Activated CD8-positive, alpha-beta memory T cell treated with anti-CD3 and anti-CD28 coated beads for 4 hours (primary cell): ENCODE data around the gene DGCR6L.
"Not testable (repeated sequence)": the region's sequence is repeated elsewhere in the genome, so short reads cannot be mapped to it uniquely, and the experiment has no call there.

ENCODE experiments used
- DNase-seq, 2 donors: peaks; one replicate each; pipeline ENCODE4 v3.0.0-alpha.2; 2020; ENCODE audit warnings: low read depth in 2 of 2

The DGCR6L gene

GRCh38 chr22:20325996-20326395 lies 6.1 kb upstream of the DGCR6L start:
- not testable (repeated sequence) for DNase-seq

- no peak for DNase-seq
These were observed 4.3 kb upstream of the DGCR6L start for GRCh38 chr22:20324139-20324516.

GRCh38 chr22:20321552-20322211 lies 1.8 kb upstream of the DGCR6L start:
- DNase-seq = not testable (repeated sequence)

- not testable (repeated sequence) for DNase-seq
These were observed 1.0 kb upstream of the DGCR6L start for GRCh38 chr22:20320659-20321551.

- DNase-seq = no peak
These were observed 667 bp downstream of the DGCR6L start for GRCh38 chr22:20319041-20319744.

GRCh38 chr22:20318043-20318688 lies 1.7 kb downstream of the DGCR6L start:
- not testable (repeated sequence) for DNase-seq

- DNase-seq = not testable (repeated sequence)
These were observed 2.3 kb downstream of the DGCR6L start for GRCh38 chr22:20317402-20318042.

- DNase-seq = no peak
These were observed 2.9 kb downstream of the DGCR6L start for GRCh38 chr22:20316844-20317401.

- no peak for DNase-seq
These were observed 3.5 kb downstream of the DGCR6L start for GRCh38 chr22:20316217-20316843.

GRCh38 chr22:20315337-20316216 lies 4.3 kb downstream of the DGCR6L start:
- no peak for DNase-seq

GRCh38 chr22:20314741-20315336 lies 5.0 kb downstream of the DGCR6L start:
- DNase-seq = not testable (repeated sequence)

- DNase-seq = not testable (repeated sequence)
These were observed 5.7 kb downstream of the DGCR6L start for GRCh38 chr22:20314206-20314605.

- not testable (repeated sequence) for DNase-seq
These were observed 6.4 kb downstream of the DGCR6L start for GRCh38 chr22:20313306-20314077.

- DNase-seq = no peak
These were observed 7.3 kb downstream of the DGCR6L start for GRCh38 chr22:20312396-20313191.

- DNase-seq = not testable (repeated sequence)
These were observed 8.4 kb downstream of the DGCR6L start for GRCh38 chr22:20311249-20312062.

GRCh38 chr22:20310773-20311172 lies 9.1 kb downstream of the DGCR6L start:
- DNase-seq = not testable (repeated sequence)

GRCh38 chr22:20310180-20310579 lies 9.7 kb downstream of the DGCR6L start:
- not testable (repeated sequence) for DNase-seq
